Measurements from ENCODE around the gene GYS1.
A peak's percentile ranks its signal among the peaks of the same experiment; 100 is the strongest.
"Not testable (repeated sequence)": the region's sequence is repeated elsewhere in the genome, so short reads cannot be mapped to it uniquely, and the experiment has no call there.

Gene GYS1

DNA sequence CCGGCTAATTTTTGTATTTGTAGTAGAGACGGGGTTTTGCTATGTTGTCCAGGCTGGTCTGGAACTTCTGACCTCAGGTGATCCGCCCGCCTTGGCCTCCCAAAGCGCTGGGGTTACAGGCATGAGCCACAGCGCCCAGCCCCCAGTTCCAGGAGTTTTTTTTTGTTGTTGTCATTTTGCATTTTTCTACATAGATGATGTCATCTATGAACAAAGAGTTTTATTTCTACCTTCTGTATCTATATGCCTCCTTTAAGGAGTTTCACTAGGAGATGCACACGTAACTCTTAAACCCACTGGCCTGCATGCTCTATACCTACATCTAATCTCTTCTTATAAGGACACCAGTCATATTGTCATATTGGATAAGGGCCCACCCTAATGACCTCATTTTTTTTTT lies 54.9 kb downstream of the GYS1 start:
- DNase-seq (ENCODE audit: low read depth) = no peak

- no peak for DNase-seq (ENCODE audit: low read depth)
Observed at GRCh38 chr19:48935864-48936263, 57.2 kb downstream of the GYS1 start.

- DNase-seq (ENCODE audit: low read depth) = no peak
Observed at GRCh38 chr19:48934837-48935236, 58.3 kb downstream of the GYS1 start.

DNA sequence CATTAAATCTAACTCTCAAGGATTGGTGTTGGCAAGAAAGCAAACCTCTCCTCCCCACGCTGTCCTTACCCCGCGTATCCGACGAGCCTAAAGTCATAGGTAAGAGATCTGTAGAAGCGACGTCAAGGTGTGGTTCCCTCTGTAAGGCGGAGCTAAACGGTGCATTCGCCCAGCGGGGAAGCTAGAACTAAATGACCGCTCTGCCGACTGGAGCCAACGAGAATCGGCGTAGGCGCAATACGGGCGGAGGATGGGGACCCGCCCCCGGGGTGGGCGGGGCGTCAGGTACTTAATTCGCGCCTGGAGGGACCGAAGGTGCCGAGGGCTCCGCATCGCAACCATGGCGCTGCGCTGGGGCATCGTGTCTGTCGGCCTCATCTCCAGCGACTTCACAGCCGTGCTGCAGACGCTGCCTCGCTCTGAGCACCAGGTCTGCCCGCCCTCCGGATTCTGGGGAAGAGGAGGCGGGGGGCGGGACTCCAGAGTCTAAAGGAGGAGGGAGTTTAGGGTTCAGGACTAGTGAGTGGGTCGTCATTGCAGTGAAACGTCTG lies 59.7 kb downstream of the GYS1 start, which contains the start of gene DHDH:
TSS of gene DHDH (plus strand) at position 318 of the 551 bp plus-strand sequence. CDS start at position 341, 23 bp downstream.
- DNase-seq (ENCODE audit: low read depth) = peak; percentile 45

DNA sequence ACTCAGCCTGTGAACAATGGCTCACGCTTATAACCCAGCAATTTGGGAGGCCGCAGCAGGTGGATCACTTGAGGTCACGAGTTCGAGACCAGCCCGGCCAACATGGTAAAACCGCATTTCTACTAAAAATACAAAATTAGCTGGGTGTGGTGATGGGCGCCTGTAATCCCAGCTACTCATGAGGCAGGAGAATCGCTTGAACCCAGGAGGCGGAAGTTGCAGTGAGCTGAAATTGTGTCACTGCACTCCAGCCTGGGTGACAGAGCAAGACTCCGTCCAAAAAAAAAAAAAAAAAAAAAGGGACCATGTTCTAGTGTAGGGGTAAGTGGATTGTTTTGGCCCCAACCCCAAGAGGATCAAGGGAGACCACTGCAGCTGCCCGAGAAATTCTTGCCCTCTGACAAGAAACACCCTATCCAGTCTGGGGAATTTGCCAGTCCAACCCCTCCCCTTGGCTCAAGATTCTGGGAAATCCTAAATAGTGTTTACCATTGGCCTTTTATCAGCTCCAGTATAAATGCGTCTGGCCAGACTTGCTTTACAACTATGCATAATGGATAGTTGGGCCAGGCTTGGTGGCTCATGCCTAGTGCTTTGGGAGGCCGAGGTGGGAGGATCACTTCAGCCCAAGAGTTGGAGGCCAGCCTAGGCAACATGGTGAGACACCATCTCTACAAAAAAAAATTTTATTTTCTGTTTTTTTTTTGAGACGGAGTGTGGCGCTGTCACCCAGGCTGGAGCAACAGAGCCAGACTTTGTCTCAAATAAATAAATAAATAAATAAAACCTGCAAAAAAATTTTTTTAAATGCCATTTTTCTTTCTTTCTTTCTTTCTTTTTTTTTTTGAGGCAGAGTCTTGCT lies 64.7 kb downstream of the GYS1 start:
- DNase-seq (ENCODE audit: low read depth) = peak; percentile 11

GRCh38 chr19:48927692-48928091 lies 65.4 kb downstream of the GYS1 start:
- DNase-seq (ENCODE audit: low read depth) = peak; percentile 7

DNA sequence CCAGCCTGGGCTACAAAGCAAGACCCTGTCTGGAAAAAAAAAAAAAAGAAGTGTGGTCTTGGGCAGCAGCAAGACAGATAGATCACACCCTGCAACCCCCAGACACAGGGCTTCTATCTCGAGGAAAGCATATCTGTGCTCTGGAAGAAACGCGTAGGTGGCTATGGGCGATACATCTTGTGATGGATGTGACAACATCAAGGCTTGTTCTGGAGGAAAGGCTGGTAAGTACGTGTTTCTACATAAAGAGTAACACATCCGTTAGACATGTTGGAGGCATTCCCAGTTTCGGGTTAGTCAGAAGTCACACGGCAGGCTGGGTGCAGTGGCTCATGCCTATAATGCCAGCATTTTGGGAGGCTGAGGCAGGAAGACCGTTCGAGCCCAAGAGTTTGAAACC lies 66.2 kb downstream of the GYS1 start:
- peak; percentile 99 for DNase-seq (ENCODE audit: low read depth)

DNA sequence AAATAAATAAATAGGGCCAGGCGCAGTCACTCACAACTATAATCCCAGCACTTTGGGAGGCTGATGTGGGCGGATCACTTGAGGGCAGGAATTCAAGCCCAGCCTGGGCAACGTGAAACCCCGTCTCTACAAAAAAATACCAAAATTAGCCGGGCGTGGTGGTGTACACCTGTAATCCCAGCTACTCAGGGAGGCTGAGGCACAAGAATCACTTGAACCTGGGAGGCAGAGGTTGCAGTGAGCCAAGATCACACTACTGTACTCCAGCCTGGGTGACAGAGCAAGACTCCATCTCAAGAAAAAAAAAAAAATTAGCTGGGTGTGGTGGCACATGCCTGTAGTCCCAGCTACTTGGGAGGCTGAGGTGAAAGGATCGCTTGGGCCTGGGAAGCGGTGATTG lies 67.2 kb downstream of the GYS1 start:
- DNase-seq (ENCODE audit: low read depth) = not testable (repeated sequence)

- peak; percentile 33 for DNase-seq (ENCODE audit: low read depth)
Observed at GRCh38 chr19:48925240-48925843, 67.8 kb downstream of the GYS1 start.

- DNase-seq (ENCODE audit: low read depth) = no peak
Observed at GRCh38 chr19:48922548-48923490, 70.3 kb downstream of the GYS1 start.

- no peak for DNase-seq (ENCODE audit: low read depth)
Observed at GRCh38 chr19:48921721-48922500, 71.2 kb downstream of the GYS1 start.

DNA sequence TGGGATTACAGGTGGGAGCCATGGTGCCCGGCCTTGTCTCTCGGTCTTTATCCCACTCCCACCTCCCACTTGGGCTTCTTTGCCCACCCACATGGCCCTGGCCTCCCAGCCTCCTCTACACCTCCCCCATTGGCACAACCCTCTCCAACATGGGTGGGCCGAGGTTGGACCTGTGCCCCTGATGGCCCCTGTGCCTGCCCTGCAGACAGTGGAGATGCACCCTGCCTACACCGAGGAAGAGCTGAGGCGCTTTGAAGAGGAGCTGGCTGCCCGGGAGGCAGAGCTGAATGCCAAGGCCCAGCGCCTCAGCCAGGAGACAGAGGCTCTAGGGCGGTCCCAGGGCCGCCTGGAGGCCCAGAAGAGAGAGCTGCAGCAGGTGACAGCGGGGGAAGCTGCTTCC lies 72.2 kb downstream of the GYS1 start:
- DNase-seq (ENCODE audit: low read depth) = no peak

DNA sequence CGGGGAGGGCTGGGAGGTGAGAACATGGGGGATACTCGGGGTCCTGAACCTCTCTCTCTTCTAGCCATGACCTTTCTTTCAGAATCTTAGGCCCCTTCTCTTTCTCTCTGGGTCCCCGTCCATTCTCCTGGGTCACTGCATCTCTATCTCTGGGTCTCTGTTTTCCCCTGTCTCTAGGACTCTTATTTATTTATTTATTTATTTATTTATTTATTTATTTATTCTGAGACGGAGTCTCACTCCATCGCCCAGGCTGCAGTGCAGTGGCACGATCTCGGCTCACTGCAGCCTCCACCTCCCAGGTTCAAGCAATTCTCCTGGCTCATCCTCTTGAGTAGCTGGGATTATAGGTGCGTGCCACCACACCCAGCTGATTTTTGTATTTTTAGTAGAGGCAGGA lies 73.8 kb downstream of the GYS1 start:
- not testable (repeated sequence) for DNase-seq (ENCODE audit: low read depth)

DNA sequence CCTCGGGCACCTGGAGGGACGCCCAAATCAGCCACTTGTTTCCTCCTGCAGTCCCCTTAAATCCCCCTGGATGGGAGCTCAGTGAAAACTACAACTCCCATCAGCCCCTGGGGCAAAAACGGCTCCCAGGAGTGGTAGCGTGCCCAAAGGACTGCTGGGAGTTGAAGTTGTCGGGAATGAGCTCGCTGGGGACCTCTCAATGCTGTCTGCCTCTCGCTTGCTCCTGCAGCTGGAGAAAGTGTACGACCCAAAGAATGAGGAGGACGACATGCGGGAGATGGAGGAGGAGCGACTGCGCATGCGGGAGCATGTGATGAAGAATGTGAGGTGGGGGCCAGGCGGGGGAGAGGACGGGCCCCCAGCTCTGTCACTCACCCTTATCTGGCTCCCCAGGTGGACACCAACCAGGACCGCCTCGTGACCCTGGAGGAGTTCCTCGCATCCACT lies 74.3 kb downstream of the GYS1 start:
- peak; percentile 20 for DNase-seq (ENCODE audit: low read depth)

Data from amniotic epithelial cell (primary cell).